GM18870 (cell line): ENCODE measurements around the gene ALK.

Source experiments
- ATAC-seq: cut with Tn5 transposase; IDR thresholded peaks from one replicate; pipeline ENCODE4 v1.9.1; 2021; ENCODE audit warnings: moderate library complexity; ENCODE audit not compliant: unreplicated experiment

The ALK gene

DNA sequence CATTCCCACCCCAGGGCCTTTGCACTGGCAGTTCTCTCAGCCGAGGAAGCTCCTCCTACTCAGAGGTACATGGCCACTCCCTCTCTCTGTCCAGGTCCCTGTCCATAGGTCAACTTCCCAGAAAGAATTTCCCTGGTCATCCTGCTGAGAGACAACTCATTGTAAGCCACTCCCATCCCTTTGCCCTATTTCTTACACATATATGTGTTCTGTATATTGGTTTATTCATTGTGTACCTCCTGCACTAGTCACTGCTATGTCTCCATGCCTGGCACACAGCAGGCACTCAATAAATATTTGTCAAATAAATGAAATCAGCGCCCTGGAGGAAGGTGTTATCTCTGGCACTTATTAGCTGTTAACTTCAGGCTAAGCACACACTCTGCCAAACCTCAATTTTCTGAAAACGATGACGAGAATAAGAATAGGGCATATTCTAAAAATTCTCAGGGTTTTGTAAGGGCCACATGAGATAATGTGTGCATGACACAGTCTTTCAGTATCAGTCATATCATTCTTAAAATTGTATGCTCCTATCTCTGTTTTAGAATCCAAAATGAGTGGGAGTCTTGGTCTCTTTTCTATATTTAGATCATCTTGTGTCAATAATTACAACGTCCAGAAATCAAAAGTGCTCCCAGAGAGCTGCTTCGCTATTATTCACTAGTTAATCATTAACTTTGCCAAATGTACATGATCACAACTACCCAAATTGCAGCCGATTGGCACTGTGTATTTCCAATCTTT lies 198.0 kb downstream of the ALK start:
- ATAC-seq, result peak; percentile 92

DNA sequence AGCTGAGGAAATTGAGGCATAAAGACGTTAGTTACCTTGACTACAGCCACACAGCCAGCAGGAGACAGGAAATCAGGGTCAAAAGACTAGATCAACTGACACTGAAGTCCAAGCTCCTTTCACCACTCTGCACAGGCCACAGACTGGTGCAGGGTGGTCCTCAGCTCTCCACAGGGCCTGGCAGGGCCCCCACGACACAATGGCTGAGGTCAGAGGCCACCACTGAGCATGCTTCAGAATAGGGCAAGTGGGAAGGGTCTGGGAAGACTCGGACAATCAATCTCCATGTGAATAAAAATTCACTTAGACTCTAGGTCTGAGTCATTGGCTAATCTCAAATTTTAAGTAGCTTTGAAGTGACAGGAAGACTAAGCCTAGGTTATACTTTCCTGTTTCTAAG lies 201.7 kb downstream of the ALK start:
- no peak for ATAC-seq

DNA sequence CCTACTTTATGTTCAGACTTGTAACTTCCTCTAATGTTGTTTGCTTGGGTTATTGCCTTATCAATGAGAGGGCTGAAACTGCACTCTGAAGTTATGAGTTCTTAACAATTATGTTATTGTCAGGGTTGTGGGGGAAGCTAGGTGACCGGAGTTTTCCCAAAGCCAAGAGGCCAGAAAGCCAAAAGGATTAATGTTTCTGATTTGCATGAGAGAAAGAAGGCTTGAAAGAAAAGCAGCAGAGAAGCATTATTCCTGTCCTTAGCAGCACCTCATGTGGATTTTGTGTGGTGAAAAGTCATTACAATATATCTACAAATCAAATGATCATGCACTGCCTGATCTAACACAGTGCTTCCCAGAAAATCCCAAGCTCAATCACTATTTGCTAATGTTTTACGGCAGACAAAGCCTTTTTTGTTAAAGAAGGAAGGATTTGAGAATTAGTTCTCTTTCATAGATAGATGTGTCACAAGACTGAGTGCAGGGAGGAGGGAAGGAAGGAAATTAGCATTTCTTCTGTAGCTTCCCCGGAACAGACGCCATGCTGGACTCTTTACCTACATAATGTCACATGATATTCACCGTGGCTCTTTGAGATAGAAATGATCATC lies 203.2 kb downstream of the ALK start:
- no peak for ATAC-seq

DNA sequence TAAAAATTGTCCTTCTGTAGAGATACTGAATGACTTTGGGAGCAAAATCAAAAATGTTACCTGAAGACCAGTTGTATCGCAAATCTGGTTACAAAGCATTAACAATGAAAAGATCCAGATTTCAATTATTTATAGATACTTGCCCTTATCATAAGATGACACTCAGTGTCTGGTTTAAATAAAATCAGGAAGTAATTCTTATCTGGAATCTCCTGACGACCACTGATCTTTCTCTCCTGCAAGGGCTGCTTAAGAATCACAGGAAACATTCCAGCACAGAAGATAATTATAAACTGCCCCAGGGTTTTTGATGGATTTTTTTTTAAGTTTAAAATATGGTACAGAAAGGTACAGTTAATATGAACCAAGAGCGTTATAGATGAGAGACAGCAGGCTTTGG lies 205.7 kb downstream of the ALK start:
- ATAC-seq, result no peak

DNA sequence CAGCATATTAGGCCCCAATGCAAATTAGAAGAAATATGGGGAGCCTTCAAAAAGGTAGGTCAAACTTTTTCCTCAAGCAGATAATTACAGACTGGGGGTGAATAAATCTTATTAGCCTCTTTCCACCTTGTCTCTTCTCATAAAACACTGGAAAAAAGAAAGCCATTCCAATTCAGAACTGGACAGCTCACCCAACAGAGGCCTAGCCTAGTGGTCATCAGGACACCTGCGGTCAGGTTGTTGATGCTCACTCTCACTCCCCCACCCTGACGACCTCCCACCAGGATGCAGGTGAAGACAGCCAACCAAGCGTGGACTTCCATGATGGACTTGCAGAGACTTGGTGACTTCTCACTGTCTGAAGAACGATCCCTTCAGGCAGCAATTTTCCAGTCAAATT lies 207.1 kb downstream of the ALK start:
- ATAC-seq, result no peak

DNA sequence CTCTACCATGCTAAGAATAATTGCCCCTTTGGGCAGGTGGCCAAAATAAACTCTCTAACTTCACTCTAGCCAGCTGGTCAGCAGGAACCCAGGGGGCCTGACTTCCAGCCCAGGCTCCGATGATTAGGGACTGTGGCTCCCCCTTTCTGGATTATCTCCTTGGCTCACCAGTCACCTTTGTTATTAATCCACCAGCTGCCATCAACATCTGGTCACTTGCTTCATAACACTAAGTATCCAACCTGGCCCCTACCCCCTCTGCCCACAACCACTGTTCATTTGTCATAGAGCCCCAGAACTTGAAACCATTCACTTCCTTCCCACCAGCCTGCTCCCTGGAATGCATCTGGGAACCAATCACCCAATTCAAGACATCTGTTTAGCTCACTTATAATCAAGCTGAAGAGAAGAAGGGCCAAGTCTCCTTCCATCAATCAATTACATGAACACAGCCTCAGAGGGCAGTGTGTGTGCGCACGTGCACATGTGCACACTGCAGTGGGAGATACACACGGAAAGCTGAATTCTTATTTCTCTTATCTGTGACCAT lies 215.1 kb downstream of the ALK start:
- no peak for ATAC-seq

DNA sequence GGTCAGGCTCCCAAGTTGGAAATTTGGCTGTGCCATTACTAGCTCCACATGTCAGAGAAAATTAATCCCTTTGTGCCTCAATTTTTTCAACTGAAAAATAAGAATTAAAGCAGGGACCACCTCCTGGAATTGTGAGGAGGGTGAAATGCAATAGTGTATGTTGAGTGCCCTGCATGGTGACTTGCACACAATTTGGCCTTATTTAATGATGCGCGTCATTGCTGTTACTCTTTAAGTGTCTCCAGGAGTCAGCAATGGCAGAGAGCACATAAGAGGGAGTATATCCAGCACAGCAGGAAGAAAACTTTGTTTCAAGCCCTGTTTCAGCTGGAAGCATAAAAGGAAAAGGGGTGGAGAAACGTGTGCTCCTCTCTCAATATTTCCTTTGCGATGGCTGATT lies 215.8 kb downstream of the ALK start:
- no peak for ATAC-seq

DNA sequence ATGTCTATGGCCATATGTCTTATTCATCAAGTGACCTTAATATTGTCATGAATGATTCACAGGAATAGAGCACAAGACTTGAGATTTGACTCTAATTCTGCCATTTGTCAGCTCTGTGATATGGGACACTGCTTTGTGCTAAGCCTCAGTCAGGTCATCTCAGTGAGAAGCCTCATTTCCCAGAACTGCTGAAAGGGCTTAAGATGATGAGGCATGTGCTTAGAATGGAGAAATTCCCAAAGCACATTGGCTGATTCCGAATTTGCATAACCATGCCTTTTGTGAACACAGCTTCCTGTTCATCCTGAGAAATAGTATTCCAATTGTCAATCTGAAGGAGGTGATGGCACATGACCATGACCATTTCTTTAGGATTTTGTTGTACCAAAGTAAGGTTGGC lies 218.1 kb downstream of the ALK start:
- ATAC-seq, result no peak

DNA sequence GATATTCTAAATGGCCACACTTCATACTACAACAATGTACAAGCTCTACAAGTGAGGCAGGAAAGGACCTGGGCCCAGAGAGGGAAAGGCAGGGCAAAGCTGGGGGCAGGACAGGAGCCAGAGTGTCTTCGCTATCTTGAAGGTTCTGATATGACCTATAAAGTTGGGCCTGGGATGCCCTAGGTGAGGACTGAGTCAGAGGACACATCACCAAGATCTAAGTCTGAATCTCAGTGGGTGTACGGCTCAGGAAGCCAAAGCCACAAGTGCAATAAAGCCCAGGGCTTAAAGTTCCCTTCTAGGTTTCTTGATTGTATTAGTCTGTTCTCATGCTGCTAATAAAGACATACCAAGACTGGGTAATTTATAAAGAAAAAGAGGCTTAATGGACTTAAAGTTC lies 219.1 kb downstream of the ALK start:
- ATAC-seq, result no peak

DNA sequence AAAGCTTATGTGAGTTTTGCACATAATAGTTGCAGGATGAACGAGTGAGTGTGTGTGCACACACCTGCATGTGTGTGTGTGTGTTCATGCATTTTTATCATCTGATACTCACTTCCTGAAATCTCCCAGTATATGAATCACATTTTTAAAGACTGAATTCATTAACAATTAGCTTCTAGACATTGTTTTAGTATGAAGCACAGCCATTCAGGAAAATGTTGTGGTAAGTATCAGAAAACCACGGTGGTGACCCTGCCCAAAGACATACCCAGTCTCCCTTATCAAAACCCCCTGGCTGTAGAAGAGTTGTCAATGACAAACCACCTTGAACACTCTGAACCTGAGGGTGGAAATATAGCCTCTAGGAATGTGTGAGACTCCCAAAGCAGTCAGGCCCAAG lies 220.8 kb downstream of the ALK start:
- no peak for ATAC-seq

DNA sequence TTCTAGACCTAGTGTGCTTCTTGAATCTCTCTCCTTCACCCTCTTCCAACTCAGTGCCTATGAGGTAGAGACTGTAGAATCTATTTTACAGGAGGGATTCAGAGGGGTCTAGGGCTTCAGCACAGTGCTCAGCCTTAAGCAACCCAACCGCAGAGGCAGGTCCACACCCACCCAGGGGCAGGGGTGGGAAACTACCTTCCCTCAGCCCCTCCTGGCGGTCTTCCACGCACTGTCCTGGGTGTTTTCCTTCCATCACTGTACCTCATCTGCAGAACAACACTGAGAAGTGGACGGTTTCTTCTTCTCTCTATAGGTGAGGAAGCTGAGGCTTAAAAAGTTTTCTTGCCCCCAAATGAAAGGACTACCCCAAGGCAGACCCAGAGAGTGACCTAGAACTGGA lies 222.3 kb downstream of the ALK start:
- no peak for ATAC-seq

DNA sequence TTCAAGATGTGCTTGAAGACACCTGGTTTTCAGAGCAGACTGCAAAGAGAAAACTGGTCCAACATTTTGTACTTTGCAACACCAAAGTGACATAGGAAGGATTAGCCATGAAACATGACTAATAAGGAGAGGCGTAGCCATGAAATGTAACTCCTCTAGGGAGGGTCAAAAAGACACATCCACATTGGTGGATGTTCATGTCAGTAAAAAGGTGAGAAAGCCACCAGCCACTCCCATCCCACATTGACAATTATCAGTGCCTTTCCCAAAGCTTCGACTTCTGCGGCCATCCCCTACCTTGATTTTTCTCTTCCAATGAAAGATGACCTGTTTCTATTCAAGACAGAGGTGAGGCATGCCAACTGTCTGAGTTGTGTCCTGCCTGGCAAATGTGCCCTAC lies 223.2 kb downstream of the ALK start:
- ATAC-seq, result no peak

DNA sequence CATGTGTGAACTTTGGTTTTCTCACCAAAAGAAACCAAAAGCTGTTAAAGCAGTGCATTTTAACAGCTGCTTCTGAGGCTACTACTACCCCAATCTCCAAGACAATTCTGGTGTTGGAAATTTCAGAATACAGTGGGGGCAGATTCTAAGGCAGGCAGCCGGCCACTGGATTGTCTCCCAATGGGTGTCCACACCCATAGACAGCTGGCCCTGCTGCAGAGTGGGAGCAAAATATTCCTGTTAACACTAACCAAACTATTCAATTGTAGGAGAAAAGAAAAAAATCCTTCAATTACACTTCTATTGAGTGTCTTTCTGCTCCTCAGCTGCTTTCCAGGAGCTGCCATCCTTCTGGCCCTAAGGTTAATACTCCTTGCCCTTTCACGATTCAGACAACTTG lies 223.7 kb downstream of the ALK start:
- no peak for ATAC-seq

DNA sequence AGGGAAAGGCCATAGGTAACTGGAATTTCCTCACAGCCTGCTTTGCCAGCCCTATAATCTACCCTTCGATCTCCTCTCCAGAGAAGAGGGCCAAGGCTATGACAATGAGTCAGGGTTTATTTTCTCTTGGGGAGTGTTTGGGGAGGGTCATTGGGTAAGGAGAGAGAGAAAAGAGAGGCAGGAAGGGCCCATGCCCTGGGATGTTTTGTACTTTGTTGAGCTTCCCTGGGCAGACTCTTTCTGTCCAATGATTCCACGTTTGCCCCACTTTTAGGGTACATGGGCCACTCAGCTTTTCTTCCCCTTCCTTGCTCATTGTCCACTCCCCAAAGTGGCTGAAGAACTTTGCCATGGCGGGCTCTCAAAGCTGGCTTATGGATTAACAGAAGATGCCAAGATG lies 224.2 kb downstream of the ALK start:
- no peak for ATAC-seq

DNA sequence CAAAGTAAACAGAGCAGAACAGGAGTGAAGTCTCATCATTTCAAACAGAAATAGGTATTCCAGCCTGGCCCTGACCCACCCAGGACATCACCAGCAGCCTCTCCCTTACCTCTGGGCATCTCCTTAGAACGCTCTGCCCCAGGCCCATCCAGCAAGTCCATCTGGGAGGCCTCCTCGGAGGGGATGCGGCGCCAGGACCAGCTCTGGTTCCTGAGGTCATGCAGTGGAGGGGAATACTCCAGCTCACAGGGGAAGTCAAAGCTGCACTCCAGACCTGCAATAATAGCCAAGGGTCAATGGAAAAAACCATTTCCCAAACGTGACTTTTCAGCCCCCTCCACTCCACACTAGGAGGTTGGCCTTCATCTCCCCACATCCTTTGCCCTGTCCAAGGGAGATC lies 226.6 kb downstream of the ALK start:
- ATAC-seq, result no peak

DNA sequence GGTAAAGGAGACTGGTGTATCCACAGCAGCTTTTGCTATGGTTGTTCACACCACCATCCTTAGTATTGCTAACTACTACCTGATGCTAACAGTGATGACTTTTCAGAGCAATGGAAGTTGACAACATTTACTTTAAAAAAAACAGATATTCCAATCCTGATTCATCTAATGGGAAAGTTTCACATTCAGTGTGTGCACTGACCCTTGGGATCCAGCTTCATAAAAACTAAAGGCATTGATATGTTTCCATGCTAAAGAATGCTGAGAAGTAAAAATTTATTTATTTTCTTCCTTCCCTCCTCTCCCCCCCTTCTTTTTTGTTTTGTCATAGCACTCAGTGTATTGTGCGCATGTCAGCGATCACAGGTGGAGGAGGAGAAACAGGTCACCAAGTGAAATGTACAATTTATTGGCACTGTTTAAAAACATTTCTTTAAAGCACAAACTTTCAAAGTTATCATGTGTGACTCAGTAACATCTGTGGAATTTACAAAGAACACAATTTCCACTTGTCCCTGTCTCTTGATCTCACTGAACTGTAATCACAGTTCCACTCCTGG lies 229.9 kb downstream of the ALK start:
- no peak for ATAC-seq

DNA sequence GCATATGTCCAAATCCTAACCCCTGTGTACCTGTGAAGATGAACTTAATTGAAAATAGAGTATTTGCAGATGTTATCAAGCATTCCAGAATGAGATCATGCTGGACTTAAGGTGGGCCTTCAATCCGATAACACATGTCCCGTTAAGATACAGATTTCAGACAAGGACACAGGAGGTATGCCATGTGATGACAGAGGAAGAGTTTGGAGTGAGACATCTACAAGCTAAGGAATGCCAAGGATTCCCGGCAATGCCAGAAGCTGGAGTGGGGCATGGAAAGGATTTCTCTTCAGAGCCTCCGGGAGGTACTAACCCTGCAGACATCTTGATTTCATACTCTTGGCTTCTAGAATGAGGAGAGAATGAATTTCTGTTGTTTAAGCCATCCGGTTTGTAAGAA lies 231.7 kb downstream of the ALK start:
- no peak for ATAC-seq

DNA sequence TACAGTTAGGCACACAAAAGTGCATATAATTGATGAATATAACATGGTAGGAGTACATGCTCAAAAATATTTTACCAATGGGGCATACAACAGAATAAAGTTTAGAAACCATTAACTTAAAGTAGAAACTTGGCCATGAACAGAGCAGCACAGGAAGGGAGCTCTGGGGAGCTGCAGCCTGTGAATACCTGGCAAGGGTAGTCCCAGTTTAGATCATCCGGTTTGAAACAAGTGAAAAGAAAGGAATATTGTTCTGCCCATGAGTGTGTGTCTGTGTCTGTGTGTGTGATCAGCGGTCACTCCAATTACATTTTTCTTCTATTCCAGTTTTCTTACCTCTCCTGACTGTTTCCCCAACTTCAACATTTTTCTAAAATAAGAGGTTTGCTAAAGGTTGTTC lies 233.0 kb downstream of the ALK start:
- no peak for ATAC-seq

DNA sequence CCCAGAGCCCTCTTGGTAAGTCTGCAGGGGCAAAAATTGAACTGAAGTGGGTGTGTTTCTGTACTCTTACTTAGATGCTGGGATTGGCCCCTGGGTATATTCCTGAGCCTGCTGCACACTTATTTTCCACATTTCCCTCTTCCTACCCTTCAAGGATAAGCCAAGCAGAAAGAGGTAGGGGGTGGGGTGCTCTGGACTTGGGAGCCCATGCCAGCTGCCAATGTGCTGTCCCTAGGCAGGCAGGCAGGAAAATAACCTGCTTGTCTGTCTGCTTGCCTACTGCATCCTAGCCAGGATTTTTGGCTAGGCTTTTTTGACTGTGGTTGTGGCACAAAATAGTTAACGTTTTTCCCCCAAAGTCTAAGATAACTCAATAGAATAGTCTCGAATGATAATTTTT lies 234.3 kb downstream of the ALK start:
- no peak for ATAC-seq

DNA sequence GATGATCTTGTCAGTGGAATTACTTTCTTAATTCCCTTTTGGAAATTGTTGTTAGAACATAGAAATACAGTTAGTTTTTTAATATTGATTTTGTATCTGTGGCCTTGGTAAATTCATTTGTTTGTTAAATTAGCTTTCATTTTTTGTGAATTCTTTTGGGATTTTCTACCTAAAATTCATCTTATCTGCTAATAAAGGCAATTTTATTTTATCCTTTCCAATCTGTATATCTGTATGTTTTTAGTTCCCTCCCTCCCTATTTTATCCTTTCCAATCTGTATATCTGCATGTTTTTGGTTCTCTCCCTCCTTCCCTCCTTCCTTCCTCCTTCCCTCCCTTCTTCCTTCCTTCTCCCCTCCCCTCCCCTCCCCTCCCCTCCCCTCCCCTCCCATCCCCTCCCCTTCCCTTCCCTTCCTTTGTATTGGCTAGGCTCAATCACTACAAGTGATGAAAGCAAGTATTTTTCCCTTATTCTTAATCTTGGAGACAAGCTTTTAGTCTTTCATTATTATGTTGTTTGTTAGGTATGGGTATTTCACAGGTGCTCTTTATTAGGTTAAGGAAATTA lies 244.4 kb downstream of the ALK start:
- no peak for ATAC-seq

DNA sequence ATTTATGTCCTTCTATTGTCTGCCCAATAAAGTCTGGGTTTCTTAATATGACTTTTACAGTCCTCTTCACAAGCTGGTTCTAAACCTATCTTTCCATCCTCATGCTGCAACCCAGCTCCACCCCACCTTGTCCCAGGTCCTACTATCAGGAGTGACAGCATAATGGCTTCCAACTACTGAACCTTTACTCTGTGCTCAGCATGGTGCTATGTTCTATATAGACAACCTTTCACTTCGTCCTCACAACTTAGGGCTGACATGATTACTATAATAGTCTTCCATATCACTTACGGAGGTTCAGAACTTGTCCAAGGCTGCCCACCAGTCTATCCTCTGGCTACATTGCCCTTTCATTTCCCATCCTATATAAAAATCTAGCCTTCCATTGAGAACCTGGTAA lies 256.8 kb downstream of the ALK start:
- no peak for ATAC-seq

DNA sequence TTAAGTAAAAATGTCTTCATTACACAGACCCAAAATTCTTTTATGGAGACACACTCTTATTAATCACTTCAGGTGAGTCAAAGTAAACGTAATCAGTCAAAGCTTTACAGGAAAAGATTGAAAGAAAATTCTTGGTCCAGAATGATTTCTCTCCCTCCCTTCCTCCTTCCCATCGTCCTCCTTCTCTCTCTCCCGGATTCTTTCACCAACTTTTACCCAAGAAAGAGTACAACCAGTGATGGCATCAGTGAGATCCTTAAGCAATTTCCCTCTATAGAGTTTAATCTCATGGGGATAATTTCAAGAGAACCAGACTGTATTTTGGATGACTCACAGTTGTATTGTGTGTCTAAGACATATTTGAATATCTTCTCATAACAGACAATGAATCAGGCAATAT lies 258.1 kb downstream of the ALK start:
- ATAC-seq, result no peak
